Measurements from ENCODE around the gene GPX7.

GRCh38 chr1:52623812-52624211 is 21.6 kb downstream of the GPX7 start:
- TF ChIP-seq POLR2A (IDR thresholded peaks at IDR 0.05; ENCODE audit: low read length): no peak
- TF ChIP-seq GATA1 (IDR thresholded peaks at IDR 0.05; ENCODE audit: low read depth, low read length): no peak
